Subcutaneous adipose tissue (tissue), 4 donors: ENCODE data around the gene C10orf95. TPM values are rescaled to one million over a fixed set of nuclear protein-coding genes. Genes with fewer than 3 reads are reported as not detected.

Experiments used
- CTCF ChIP-seq: fragments of 450-650 bp; IDR thresholded peaks from one replicate; pipeline ENCODE4 v1.5.1; 2016; ENCODE audit warnings: low read depth, mild to moderate bottlenecking, control low read depth, antibody characterized with exemption, moderate library complexity
- total RNA-seq, 4 donors: library from RNA; depleted of rRNA; stranded (reverse); fragments of >200 nt; gene quantifications; one replicate each; pipeline ENCODE4 v1.1.0, GENCODE V29; 2016

C10orf95 gene
- total RNA-seq, 4 donors from 2014 or later: not detected

GRCh38 chr10:102452672-102453340 lies 1.5 kb upstream of the C10orf95 start:
- no peak for TF ChIP-seq CTCF

- no peak for TF ChIP-seq CTCF
Measured at GRCh38 chr10:102450374-102451104, 804 bp downstream of the C10orf95 start.

- no peak for TF ChIP-seq CTCF
Measured at GRCh38 chr10:102450124-102450373, 1.3 kb downstream of the C10orf95 start.

GRCh38 chr10:102449321-102450123 lies 1.8 kb downstream of the C10orf95 start:
- no peak for TF ChIP-seq CTCF

GRCh38 chr10:102444851-102445250 lies 6.5 kb downstream of the C10orf95 start:
- TF ChIP-seq CTCF: no peak

- no peak for TF ChIP-seq CTCF
Measured at GRCh38 chr10:102438374-102438773, 13.0 kb downstream of the C10orf95 start.

- no peak for TF ChIP-seq CTCF
Measured at GRCh38 chr10:102437515-102437914, 13.8 kb downstream of the C10orf95 start.
